ENCODE measurements around the gene GOSR1.
"Not testable (repeated sequence)": the region's sequence is repeated elsewhere in the genome, so short reads cannot be mapped to it uniquely, and the experiment has no call there.

The GOSR1 gene

DNA sequence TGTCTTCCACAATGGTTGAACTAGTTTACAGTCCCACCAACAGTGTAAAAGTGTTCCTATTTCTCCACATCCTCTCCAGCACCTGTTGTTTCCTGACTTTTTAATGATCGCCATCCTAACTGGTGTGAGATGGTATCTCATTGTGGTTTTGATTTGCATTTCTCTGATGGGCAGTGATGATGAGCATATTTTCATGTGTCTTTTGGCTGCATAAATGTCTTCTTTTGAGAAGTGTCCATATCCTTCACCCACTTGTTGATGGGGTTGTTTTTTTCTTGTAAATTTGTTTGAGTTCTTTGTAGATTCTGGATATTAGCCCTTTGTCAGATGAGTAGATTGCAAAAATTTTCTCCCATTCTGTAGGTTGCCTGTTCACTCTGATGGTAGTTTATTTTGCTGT lies 84.6 kb downstream of the GOSR1 start:
- not testable (repeated sequence) for DNase-seq (ENCODE audit: low spot score)

DNA sequence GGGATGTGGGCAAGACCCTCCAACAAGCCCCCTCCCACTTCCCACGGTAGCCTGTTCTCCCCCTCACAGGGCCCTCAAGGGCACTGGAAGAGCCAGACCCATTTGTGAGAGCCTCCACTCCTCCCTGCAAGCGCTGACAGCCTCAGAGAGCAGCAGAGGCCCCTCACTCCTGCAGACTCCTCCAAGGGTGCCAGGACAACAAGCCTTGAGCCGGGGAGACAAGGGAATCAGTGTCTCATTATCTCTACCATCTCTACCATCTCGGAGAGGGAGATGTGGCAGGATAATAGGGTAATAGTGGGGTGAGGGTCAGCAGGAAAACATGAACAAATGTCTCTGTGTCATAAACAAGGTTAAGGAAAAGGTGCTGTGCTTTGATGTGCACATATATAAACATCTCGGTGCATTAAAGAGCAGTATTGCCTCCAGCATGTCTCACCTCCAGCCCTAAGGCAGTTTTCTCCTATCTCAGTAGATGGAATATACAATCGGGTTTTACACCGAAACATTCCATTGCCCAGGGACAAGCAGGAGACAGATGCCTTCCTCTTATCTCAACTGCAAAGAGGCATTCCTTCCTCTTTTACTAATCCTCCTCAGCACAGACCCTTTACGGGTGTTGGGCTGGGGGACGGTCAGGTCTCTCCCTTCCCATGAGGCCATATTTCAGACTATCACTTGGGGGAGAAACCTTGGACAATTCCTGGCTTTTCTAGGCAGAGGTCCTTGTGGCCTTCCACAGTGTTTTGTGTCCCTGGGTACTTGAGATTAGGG lies 86.1 kb downstream of the GOSR1 start:
- DNase-seq (ENCODE audit: low spot score) = not testable (repeated sequence)

DNA sequence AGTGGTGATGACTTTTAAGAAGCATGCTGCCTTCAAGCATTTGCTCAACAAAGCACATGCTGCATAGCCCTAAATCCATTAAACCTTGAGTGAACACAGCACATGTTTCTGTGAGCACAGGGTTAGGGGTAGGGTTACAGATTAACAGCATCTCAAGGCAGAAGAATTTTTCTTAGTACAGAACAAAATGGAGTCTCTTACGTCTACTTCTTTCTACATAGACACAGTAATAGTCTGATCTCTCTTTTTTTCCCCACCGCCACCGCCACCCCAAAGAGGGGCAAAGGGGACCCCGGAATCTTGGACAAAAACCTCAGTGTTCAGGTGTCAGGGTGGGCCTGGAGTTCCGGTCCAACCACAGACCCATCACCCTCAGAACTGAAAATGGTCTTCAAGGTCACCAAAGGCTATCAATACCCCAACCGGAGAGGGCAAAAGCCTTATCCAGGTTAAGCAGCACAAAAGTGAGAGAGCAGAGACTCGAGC lies 86.7 kb downstream of the GOSR1 start:
- DNase-seq (ENCODE audit: low spot score) = not testable (repeated sequence)

GRCh38 chr17:30564422-30565072 lies 87.3 kb downstream of the GOSR1 start:
- DNase-seq (ENCODE audit: low spot score) = not testable (repeated sequence)

DNA sequence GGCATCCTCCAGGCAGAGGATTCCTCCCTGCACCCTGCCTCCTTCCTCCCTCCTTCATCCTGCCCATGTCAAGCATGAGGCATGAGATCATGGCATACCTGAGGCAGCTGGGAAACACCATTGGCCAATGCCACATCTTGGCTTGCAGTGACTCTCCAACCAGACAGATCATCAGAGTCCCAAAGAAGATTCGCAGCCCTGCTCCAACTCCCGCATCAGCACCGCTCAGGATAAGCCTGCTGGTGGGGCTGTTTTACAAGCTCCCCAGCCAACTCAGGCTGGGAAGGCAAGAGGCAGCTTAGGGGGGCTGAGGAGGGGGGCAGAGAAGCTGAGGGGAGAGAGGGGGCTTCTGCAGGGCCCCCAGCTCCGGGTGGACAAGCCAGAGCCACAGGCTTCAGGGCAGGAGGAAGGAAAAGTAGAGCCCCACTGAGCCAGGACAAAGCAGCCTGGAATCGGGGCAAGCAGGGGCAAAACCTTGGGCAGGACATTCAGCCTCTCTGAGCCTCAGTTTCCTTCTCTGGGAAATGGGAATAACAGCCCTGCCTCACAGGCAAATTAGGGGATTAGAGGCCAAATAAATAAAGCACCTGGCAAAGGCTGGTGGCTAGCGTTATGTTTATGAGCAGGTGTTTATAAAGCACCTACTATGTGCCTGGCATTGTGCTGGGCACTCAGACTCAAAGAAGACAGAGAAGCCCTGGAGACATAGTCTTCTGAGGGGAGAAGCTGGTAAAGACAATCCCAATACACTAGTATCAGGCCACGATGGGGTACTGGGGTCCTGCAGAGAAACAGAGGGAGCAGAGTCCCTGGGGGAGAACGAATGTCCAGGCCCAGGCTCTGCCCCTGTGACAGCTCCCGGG lies 88.1 kb downstream of the GOSR1 start:
- no peak for DNase-seq (ENCODE audit: low spot score)

DNA sequence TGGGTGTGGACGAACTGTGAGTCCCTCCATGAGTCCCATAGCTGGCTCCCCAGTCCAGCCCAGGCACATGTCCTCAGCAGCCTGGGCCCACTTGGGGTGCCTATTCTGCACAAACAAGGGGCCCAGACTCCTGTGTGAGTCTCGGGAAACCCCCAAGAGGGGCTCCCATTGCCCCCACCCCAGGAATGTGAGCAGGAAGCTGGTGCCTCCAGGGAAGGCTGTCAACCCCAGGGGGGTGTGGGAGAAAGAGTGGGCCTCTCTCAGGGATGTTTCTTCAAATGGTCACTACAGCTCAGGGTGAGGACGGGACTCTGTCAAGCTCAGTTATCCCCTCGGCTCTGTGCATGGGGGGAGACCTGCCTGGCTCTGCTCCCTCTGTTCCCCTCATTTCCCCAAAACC lies 88.9 kb downstream of the GOSR1 start:
- DNase-seq (ENCODE audit: low spot score) = not testable (repeated sequence)

GRCh38 chr17:30566516-30567225 lies 89.5 kb downstream of the GOSR1 start:
- not testable (repeated sequence) for DNase-seq (ENCODE audit: low spot score)

GRCh38 chr17:30567231-30568116 lies 90.3 kb downstream of the GOSR1 start:
- DNase-seq (ENCODE audit: low spot score) = no peak

GRCh38 chr17:30568117-30568430 lies 90.9 kb downstream of the GOSR1 start:
- no peak for DNase-seq (ENCODE audit: low spot score)

DNA sequence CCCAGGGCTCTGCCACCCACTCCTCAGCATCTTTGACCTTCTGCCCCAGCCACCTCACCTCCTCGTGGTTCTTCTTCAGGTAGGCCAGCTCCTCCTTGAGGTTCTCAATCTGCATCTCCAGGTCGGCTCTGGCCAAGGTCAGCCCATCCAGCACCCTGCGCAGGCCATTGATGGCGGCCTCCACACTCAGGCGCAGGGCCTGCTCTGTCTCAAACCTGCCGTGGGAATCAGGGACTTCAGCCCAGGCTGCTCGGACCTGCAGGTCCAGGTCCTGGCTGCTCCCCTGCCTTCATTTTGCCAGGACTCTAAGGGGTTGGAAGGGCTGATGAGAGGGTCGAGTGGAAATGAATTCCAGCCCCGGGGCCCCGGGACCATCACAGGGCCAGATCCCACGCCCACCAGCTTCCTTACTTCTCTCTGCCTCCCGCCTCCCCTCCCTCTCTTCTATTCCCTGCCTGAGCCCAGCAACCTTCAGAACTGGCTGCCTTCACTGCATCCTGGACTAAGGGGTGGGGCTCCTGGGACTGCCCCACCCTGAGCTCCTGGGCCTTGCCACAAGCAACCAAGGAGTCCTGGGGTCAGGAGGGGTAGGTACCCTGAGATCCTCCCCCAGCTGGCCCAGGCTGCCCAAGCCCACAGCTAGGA lies 92.4 kb downstream of the GOSR1 start:
- not testable (repeated sequence) for DNase-seq (ENCODE audit: low spot score)

DNA sequence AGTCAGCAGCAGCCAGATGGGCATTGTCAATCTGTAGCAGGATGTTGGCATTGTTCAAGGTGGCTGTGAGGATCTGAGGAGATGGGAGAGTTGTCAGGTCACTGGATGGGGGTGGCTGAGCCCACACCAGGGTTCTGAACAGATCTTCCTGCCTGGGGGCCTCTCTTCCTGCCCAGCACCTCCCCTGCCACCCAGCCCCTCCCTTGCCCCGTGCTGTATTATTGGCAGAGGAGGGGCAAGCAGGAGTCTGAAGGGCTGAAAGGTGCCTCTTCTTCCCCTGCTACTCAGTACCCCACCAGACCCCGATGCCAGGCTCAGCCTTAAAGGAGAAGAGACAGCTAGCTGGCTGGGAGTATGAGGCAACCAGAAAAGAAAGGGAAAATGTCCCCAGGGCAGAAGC lies 93.0 kb downstream of the GOSR1 start:
- DNase-seq (ENCODE audit: low spot score) = no peak

DNA sequence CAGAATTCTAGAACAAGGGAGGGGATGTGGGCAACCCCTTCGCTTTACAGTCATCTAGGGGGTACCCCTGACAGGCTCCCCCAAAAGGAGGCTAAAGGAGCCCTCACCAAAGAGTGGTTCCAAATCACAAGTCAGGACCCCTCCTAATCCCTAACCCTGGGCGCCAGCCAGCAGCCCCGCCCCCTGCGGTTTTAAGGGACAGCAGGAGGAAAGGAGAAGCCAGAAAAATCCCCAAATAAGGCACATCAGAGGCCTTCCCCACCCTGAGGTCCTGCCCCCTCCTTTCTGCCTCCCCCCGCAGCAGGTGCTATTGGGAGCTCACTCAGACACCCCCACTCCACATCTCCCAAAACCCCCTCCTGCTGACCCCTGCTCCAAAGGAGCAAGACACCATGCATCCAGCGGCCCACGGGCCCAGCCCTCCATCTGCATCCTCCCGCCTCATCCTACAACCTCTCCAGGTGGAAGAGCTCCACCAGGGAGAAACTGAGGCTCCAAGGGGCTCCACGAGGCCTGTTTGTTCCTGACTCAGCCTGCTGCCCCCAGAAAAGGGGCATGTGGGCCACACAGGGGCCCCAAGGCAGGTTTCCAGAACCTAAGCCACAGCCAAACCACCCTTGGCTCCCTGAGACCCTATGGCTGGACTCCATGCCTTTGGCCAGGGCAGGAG lies 93.5 kb downstream of the GOSR1 start:
- DNase-seq (ENCODE audit: low spot score) = no peak

- not testable (repeated sequence) for DNase-seq (ENCODE audit: low spot score)
These were observed 94.2 kb downstream of the GOSR1 start for GRCh38 chr17:30571404-30571803.

DNA sequence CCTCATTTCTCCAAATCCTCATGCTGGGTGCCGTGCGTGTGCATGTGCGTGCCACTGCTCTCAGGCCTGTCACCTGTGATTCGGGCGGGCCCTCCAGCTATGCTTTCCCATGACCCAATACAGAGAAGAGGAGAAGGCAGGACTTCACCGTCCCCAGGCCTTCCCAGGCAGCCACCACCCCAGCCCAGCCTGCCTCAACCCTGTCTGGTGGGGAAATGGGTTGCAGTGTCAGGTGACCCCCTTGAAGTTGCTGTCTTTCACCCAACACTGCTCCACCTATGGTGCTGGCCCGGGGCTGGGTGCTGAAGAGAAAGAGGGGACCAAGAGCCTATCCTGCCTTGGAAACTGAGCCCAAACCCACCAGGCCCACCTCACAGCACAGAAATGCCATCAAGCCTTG lies 94.7 kb downstream of the GOSR1 start:
- no peak for DNase-seq (ENCODE audit: low spot score)

DNA sequence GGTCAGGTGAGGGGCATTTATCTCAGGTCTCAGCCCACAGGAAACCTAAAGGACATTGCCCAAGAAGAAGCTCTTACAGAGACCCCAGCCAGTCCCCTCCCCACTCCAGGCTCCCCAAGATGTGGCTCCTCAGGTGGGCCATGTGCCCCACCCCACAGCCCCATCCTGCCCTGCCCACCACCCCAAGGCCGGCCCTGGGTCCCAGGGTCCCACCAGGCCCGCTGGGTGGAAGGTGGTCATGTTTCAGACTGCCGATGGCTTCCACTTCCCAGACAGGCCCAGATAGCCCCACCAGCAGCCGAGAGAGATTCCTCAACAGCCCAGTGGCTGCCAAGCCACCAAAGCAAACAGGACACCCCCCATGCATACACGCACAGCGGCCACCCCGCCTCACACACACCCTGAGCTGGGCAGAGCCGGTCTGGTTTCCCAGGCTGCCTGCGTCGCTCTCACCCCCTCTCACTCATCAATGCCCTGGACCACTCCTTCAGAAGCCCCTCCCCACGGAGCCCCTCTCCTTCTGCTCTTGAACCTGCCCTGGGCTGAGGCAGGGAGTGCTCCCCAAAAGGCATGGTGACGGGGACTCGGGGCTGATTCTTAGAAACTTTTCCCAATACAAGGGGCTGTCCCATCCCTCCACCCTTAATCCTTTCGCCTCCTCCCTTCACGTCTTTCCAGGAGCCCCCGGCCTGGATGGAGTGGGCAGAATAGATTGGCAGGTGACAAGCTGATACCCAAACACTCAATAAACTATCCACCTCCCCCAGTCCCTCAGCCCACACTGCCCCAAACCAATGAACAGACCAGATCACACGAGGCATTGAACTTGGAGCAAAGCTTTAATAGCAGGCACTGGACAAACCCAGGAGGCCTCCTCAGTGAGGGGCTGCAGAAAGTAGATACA lies 95.7 kb downstream of the GOSR1 start:
- not testable (repeated sequence) for DNase-seq (ENCODE audit: low spot score)

- DNase-seq (ENCODE audit: low spot score) = no peak
These were observed 96.5 kb downstream of the GOSR1 start for GRCh38 chr17:30573603-30574175.

GRCh38 chr17:30574309-30574708 lies 97.1 kb downstream of the GOSR1 start:
- DNase-seq (ENCODE audit: low spot score) = not testable (repeated sequence)

GRCh38 chr17:30574806-30575205 lies 97.6 kb downstream of the GOSR1 start:
- DNase-seq (ENCODE audit: low spot score) = not testable (repeated sequence)
